ENCODE measurements around the gene SOX6.

Gene SOX6

DNA sequence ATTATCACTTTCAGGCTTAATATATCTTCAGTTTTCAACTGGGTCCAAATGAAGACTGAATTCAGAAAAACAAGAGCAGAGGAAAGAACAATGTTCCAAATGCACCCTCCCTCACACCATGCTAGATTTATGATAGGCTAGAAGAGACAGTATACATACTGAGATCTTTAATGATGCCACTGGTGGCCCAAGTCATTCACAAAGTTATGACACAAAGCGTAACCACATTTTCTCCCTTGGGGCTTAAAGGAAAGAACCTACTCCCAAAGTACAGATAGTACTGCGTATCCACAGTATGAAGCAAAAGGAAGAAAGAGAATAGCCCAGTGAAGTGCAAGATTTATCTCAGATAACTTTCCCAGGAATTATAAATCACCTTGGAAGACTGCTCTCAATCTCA, 10.9 kb upstream of the SOX6 start:
- H3K27ac ChIP-seq, result no peak overlapping the region
- DNase-seq (ENCODE audit: low read depth, low spot score), result no peak

DNA sequence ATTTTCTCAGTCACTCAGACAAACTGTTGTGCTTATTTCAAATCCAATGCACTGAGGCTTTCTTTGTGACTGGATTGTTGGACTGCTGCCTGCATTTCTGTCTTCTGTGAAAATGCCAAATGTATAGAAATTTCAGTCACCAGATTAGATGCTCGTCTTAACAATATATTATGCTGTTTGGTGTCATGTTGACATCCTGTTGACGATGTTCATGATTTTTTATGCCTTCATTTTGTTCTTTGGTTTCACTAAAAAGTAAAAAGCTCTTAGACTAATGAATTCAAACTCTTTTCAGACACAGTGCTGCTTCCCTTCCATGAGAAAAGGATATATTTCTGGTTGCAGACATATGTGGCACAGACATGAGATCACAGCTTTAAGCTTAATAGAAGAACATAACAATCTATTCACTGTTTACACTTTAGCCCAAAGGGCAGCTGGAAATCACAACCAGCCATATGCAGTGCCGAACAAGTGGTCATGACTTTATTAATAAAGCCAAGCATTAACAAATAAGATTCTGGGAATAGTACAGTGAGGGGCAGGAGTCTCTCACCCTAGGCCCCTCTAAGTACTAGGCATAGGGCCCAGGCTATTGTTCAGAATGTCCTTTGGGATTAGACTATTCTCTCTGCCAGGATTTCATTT, 9.4 kb upstream of the SOX6 start:
- no peak for DNase-seq (ENCODE audit: low read depth, low spot score)
- no peak overlapping the region for H3K27ac ChIP-seq

- no peak overlapping the region for H3K27ac ChIP-seq
- DNase-seq (ENCODE audit: low read depth, low spot score), result no peak
These were observed 7.9 kb upstream of the SOX6 start for GRCh38 chr11:16364254-16364653.

GRCh38 chr11:16363706-16364105, 7.4 kb upstream of the SOX6 start:
- H3K27ac ChIP-seq, result no peak overlapping the region
- DNase-seq (ENCODE audit: low read depth, low spot score), result no peak

DNA sequence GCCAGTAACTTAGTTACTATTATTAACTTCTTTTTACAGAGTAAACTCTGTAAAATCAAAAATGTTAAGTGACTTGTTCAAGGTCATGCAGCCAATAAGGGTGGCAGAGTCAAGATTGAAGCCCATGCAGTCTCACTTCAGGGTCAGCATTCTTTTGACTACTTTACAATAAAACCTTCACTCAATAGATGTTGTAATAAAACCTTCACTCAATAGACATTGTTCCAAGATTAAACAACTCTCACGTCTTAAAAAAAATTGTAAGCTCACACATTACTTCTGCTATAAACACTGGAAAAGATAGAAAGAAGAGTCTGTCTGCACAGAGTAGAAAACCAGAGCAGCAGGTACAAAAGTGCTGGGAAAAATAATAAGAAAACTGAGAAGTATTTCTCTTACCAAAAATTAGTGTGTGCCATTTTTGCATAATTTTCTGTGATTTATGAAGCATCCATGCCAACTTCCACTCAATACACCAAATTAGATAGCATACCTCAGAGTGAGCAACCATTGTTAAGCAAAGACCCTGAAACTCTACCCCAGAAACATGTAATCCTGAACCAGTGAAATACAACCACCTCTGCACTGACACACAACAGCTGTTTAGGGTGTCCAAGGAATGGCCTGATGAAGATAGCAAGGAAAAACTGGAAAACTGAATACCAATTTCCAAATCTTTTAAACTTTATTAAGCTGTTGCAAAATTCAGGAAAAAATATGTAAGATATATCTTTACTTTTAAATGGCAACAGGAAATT, 4.9 kb upstream of the SOX6 start:
- H3K27ac ChIP-seq, result no peak overlapping the region
- no peak for DNase-seq (ENCODE audit: low read depth, low spot score)

- no peak overlapping the region for H3K27ac ChIP-seq
- no peak for DNase-seq (ENCODE audit: low read depth, low spot score)
These were observed 3.0 kb upstream of the SOX6 start for GRCh38 chr11:16359369-16359768.

DNA sequence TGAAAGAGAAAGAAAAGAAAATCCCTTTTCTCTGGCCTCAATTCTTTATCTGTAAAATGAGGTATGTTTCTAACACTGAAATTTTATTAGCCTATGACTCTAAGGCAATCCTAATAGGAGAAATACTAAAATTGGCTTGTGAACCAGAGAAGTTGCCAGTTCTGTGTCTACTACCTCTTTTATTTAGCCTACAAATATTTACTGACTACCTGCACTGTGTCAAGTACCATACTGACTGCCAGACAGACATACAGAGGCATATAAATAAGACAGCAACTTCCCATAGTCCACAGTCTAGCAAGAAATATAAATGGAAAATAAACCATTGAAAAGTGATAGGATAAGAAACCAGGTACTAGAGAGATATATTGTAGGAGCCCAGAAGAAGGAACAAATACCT, 2.4 kb upstream of the SOX6 start:
- DNase-seq (ENCODE audit: low read depth, low spot score), result no peak
- H3K27ac ChIP-seq, result no peak overlapping the region

- DNase-seq (ENCODE audit: low read depth, low spot score), result no peak
- H3K27ac ChIP-seq, result no peak overlapping the region
These were observed 1.4 kb upstream of the SOX6 start for GRCh38 chr11:16357775-16358174.

DNA sequence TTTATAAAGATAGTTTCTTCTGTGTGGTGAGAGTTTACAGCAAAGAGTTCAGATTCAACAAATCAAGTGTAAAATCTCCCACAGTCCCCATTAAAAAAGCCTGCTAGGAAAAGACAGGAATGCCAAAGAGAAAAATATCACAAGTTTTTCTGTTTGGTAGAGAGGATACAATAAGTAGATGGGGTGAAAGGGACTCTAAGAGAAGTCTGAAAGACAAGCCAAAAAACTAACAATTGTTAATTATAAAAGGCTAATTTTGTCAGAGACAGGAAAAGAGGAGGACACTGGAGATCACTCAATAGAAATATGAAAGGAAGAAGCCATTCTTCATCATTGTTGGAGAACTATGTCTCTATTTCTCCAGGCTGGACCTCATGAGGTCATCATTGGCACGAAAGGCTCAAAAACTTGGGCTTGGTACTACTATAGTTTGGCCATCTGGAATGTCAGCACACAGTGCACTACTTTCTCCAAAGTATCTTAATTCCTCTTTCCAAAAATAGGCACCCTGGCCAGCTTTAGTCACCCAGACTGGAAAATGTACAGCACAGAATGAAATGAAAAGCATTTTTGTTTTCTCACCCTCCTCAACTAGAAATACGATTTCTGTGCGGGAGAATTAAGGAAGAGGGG, 531 bp upstream of the SOX6 start:
- no peak overlapping the region for H3K27ac ChIP-seq
- no peak for DNase-seq (ENCODE audit: low read depth, low spot score)

DNA sequence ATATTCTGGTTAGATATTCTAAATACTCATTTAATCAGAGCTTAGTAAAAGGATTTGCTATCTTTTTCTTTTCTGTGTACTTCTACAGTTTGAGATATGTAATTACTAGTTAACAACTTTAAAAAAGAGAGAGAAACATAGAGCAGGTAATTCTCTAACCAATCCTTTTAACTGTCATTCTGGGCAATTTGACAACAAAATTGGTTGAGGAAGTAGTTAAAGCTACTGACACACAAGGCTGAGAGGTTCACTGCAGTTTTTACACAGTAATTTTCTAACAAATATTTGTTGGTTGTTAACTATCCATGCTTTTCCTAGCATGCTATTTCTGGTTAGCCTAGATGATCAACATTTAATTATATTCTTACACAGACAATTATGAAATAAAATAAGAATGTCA, 3.6 kb downstream of the SOX6 start:
- no peak for DNase-seq (ENCODE audit: low read depth, low spot score)
- H3K27ac ChIP-seq, result no peak overlapping the region

DNA sequence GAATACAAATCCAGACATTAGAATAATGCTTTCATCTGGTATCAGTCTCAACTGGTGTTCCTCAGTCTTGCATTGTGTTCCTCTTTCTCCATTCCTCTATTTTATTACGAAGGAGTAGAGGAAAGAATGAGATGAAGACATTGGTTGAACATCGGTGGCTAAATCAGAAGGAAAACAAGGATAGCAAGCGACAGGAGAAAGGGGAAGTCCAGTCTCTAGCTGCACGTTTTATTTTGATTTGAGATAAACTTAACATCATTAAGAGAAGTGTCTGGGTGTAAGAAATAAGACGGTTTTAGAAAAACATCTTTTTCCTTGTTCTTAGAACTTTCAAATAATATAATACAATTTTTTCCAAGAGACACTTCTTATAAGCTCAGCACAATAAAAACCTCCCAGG, 6.2 kb downstream of the SOX6 start:
- DNase-seq (ENCODE audit: low read depth, low spot score), result no peak
- no peak overlapping the region for H3K27ac ChIP-seq

- H3K27ac ChIP-seq, result no peak overlapping the region
- no peak for DNase-seq (ENCODE audit: low read depth, low spot score)
These were observed 8.2 kb downstream of the SOX6 start for GRCh38 chr11:16347928-16348685.

- DNase-seq (ENCODE audit: low read depth, low spot score), result no peak
- no peak overlapping the region for H3K27ac ChIP-seq
These were observed 9.4 kb downstream of the SOX6 start for GRCh38 chr11:16346975-16347374.

DNA sequence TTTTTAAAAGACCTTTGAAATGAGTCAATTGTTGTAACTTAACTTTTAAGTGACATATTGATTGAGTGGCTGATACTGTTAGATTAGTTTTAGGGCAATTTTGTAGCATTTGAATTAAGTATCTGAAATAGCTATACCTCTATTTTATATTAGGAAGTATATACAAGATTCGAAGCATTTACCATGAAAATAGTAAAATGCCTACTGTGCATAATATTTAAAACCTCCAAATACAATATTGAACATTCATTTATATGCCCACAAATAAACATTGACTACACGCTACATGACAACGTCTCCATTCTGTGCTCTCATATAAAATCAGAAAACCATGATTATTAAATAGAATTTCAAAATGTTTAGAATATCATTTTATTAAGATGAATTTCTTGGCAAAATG, 14.5 kb downstream of the SOX6 start:
- DNase-seq (ENCODE audit: low read depth, low spot score), result no peak
- H3K27ac ChIP-seq, result no peak overlapping the region

DNA sequence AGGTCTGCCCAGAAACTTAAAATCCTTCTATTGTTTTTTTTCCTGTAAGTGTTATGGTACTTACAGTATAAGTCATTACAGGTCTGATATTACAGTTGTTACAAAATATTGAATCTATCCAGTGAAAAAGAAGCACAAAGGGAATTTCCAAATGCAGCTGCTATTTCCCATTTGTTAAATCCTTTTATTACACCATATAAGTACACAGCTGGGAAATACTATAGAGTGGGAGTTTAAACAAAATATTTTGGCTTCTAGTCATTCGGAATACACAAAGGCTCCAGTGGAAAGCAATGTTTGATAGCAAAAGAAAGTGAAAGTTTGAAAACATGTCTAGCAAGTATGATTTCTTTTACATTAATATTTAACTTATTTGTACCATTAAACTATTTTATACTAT, 18.0 kb downstream of the SOX6 start:
- H3K27ac ChIP-seq, result no peak overlapping the region

GRCh38 chr11:16337421-16338213, 18.7 kb downstream of the SOX6 start:
- no peak overlapping the region for H3K27ac ChIP-seq
- DNase-seq (ENCODE audit: low read depth, low spot score), result no peak

More for the DNA sequence above, 18.0 kb downstream of the SOX6 start:
- DNase-seq (ENCODE audit: low read depth, low spot score), result no peak

DNA sequence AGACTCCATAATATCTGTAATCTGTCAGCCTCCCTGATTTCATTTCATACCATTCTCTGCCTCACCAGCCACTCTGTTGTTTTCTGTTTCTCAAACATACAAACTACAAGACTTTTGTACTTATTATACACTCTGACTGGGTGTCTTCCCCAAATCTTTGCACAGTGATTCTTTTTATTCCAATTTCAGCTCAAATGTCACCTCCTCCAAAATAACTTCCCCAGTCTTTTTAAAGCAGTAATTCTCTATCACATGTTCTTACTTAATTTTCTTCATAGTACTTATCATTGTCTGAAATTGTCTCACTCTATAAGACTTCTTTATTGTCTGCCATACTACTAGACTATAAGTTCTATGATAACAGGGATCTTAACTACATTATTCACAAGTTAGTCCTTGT, 19.6 kb downstream of the SOX6 start:
- no peak overlapping the region for H3K27ac ChIP-seq
- no peak for DNase-seq (ENCODE audit: low read depth, low spot score)

GRCh38 chr11:16336204-16336603, 20.1 kb downstream of the SOX6 start:
- no peak overlapping the region for H3K27ac ChIP-seq
- no peak for DNase-seq (ENCODE audit: low read depth, low spot score)

- no peak for DNase-seq (ENCODE audit: low read depth, low spot score)
- H3K27ac ChIP-seq, result no peak overlapping the region
These were observed 20.9 kb downstream of the SOX6 start for GRCh38 chr11:16335236-16335962.
